CD14-positive monocyte (primary cell): ENCODE measurements around the gene ESRP2. TPM values are rescaled to one million over a fixed set of nuclear protein-coding genes. Genes with fewer than 3 reads are reported as not detected.

Source experiments
- DNase-seq, 3 donors: peaks; one replicate each; pipeline ENCODE4 v3.0.0-alpha.2; 2011 to 2022
- H2AFZ ChIP-seq: 2 replicates; pipeline ENCODE4 v1.6.0; 2012; ENCODE audit warnings: mild to moderate bottlenecking, low read depth, low read length, inconsistent platforms; ENCODE audit not compliant: insufficient read depth, poor library complexity, severe bottlenecking
- H3K27ac ChIP-seq, 2 donors: 1 replicate in 1 of 2; 2 replicates in 1 of 2; pipeline ENCODE4 v1.5.1; 2012 to 2013; ENCODE audit warnings: low read length in 2 of 2, control low read depth in 1 of 2, inconsistent platforms in 1 of 2, low read depth in 1 of 2, mild to moderate bottlenecking in 1 of 2
- H3K27me3 ChIP-seq, 2 donors: one replicate each; pipeline versions ENCODE4 v1.6.0 to v1.6.1; 2011 to 2013; ENCODE audit warnings: low read length in 2 of 2; ENCODE audit not compliant: control insufficient read depth in 2 of 2, insufficient read depth in 2 of 2
- H3K36me3 ChIP-seq, 2 donors: replicated peaks in 1 of 2; 1 replicate in 1 of 2; 2 replicates in 1 of 2; pipeline versions ENCODE4 v1.5.1 to v1.6.1; 2012 to 2013; ENCODE audit warnings: low read length in 2 of 2, control low read depth in 1 of 2, inconsistent platforms in 1 of 2, mild to moderate bottlenecking in 1 of 2; ENCODE audit not compliant: insufficient read depth in 2 of 2, control insufficient read depth in 1 of 2
- H3K4me1 ChIP-seq, 2 donors: 1 replicate in 1 of 2; 2 replicates in 1 of 2; pipeline versions ENCODE4 v1.5.1 to v1.6.1; 2012 to 2013; ENCODE audit warnings: low read length in 2 of 2, control low read depth in 1 of 2, inconsistent platforms in 1 of 2, mild to moderate bottlenecking in 1 of 2, moderate library complexity in 1 of 2; ENCODE audit not compliant: insufficient read depth in 2 of 2, control insufficient read depth in 1 of 2
- H3K4me2 ChIP-seq: replicated peaks from 2 replicates; pipeline ENCODE3; 2012; ENCODE audit warnings: low read length, moderate library complexity, mild to moderate bottlenecking; ENCODE audit not compliant: poor library complexity, severe bottlenecking; ENCODE audit errors: extremely low read depth
- H3K4me3 ChIP-seq, 3 experiments: fragments of 200-600 bp in 1 of 3; sonication (generic) in 1 of 3; replicated peaks in 1 of 3; 1 replicate in 2 of 3; 2 replicates in 1 of 3; pipeline ENCODE4 v1.5.1; 2011 to 2013; ENCODE audit warnings: low read length in 3 of 3, mild to moderate bottlenecking in 3 of 3, control low read depth in 2 of 3, low read depth in 2 of 3, inconsistent platforms in 1 of 3, moderate library complexity in 1 of 3
- H3K79me2 ChIP-seq: 2 replicates; pipeline ENCODE4 v1.6.0; 2012; ENCODE audit warnings: mild to moderate bottlenecking, control low read depth, inconsistent platforms, low read length, moderate library complexity; ENCODE audit not compliant: insufficient read depth
- H3K9ac ChIP-seq: 2 replicates; pipeline ENCODE4 v1.6.0; 2017; ENCODE audit warnings: low read length, mild to moderate bottlenecking; ENCODE audit not compliant: insufficient read depth, poor library complexity, severe bottlenecking
- H3K9me3 ChIP-seq, 2 donors: replicated peaks in 1 of 2; 1 replicate in 1 of 2; 2 replicates in 1 of 2; pipeline versions ENCODE4 v1.5.1 to v1.6.1; 2012 to 2013; ENCODE audit warnings: low read length in 2 of 2, control low read depth in 1 of 2; ENCODE audit not compliant: control insufficient read depth in 1 of 2, insufficient read depth in 1 of 2
- H4K20me1 ChIP-seq: 2 replicates; pipeline ENCODE4 v1.6.0; 2012; ENCODE audit warnings: mild to moderate bottlenecking, low read length, control low read depth, moderate library complexity; ENCODE audit not compliant: insufficient read depth
- H3K27ac Mint-ChIP-seq, 7 donors: one replicate each; pipeline ENCODE4 v1.8.0; 2020; ENCODE audit warnings: mild to moderate bottlenecking in 7 of 7, mixed read lengths in 7 of 7, moderate library complexity in 6 of 7, inconsistent platforms in 2 of 7
- H3K27me3 Mint-ChIP-seq, 3 donors: one replicate each; pipeline ENCODE4 v1.8.0; 2021 to 2022; ENCODE audit warnings: low read depth in 3 of 3, mild to moderate bottlenecking in 3 of 3, mixed read lengths in 3 of 3, moderate library complexity in 3 of 3, inconsistent platforms in 1 of 3
- H3K36me3 Mint-ChIP-seq, 2 donors: one replicate each; pipeline ENCODE4 v1.8.0; 2020; ENCODE audit warnings: mixed read lengths in 2 of 2, inconsistent platforms in 1 of 2, mild to moderate bottlenecking in 1 of 2
- H3K4me1 Mint-ChIP-seq: one replicate; pipeline ENCODE4 v1.8.0; 2020; ENCODE audit warnings: mild to moderate bottlenecking, mixed read lengths
- H3K4me3 Mint-ChIP-seq, 2 donors: one replicate each; pipeline ENCODE4 v1.8.0; 2020; ENCODE audit warnings: mild to moderate bottlenecking in 2 of 2, mixed read lengths in 2 of 2, moderate library complexity in 1 of 2
- H3K9me3 Mint-ChIP-seq, 7 donors: one replicate each; pipeline ENCODE4 v1.8.0; 2020 to 2022; ENCODE audit warnings: mixed read lengths in 7 of 7, mild to moderate bottlenecking in 6 of 7, moderate library complexity in 6 of 7, inconsistent platforms in 2 of 7
- WGBS: methylation state at CpG from one replicate; pipeline ENCODE4 v1.1.5; 2013; ENCODE audit warnings: missing lambda C conversion rate; ENCODE audit not compliant: insufficient coverage; 5-methylcytosine and 5-hydroxymethylcytosine counted together
- intact Hi-C, 2 donors: fragments of 100-400 bp; cut with micrococcal nuclease; formaldehyde crosslinking; loops; one replicate each; pipeline versions ENCODE4 v1.15.0 to v1.15.1; 2023
- polyA plus RNA-seq, 3 donors: library from polyadenylated mRNA; depleted of rRNA in 1 of 3; unstranded in 2 of 3; stranded (reverse) in 1 of 3; fragments of 300-500 nt in 2 of 3; fragments of >200 nt in 1 of 3; fragmentation: Illumina TruSeq in 2 of 3; gene quantifications; 1 replicate in 2 of 3; 2 replicates in 1 of 3; pipeline ENCODE4 v1.2.3, GENCODE V29; 2012 to 2021
- TF ChIP-seq, protein P1 (sequence below): fragments of 200-600 bp; IDR thresholded peaks from one replicate; pipeline ENCODE4 v1.8.0; 2022; ENCODE audit warnings: antibody characterized with exemption, mild to moderate bottlenecking

ESRP2 gene
- polyA plus RNA-seq, 3 donors, result not detected

DNA sequence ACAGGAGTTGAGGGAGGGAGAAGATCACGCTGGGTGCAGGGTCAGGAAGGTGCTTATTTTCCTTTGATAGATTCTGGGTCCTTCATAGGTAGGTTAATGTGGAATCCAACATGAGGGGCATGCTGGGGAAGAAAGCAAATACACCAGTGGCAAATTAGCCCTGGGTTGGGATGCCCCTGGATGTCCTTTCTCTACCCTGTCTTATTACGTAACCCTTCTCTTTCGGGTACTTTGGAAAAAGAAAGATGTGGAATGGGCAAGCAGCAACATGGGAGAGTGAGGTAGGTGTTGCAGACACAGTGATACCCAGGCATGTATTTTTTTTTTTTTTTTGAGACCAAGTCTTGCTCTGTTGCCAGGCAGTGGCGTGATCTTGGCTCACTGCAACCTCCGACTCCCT lies 37.5 kb upstream of the ESRP2 start:
- H3K36me3 Mint-ChIP-seq, result peaks cover 44 to 72% of the 10 kb centered on the region in 2 donors
- no peak overlapping the region for H2AFZ ChIP-seq
- H3K9me3 ChIP-seq, result no peaks in the 10 kb centered on the region
- no peak overlapping the region for H3K27ac Mint-ChIP-seq
- H4K20me1 ChIP-seq, result peaks cover 57% of the 10 kb centered on the region
- H3K27me3 ChIP-seq, result no peaks in the 10 kb centered on the region
- H3K36me3 ChIP-seq, result peaks cover 12 to 63% of the 10 kb centered on the region in 2 donors
- H3K4me1 ChIP-seq, result no peaks in the 10 kb centered on the region
- no peak for DNase-seq
- intact Hi-C loops, result no loop called here
- 93% methylated on average over 2 of the region's 5 CpGs for WGBS
- H3K27ac ChIP-seq, result no peak overlapping the region
- H3K9ac ChIP-seq, result no peak overlapping the region
- H3K4me1 Mint-ChIP-seq, result peaks cover 6% of the 10 kb centered on the region
- no peak overlapping the region for H3K4me3 Mint-ChIP-seq
- TF ChIP-seq, protein P1, sequence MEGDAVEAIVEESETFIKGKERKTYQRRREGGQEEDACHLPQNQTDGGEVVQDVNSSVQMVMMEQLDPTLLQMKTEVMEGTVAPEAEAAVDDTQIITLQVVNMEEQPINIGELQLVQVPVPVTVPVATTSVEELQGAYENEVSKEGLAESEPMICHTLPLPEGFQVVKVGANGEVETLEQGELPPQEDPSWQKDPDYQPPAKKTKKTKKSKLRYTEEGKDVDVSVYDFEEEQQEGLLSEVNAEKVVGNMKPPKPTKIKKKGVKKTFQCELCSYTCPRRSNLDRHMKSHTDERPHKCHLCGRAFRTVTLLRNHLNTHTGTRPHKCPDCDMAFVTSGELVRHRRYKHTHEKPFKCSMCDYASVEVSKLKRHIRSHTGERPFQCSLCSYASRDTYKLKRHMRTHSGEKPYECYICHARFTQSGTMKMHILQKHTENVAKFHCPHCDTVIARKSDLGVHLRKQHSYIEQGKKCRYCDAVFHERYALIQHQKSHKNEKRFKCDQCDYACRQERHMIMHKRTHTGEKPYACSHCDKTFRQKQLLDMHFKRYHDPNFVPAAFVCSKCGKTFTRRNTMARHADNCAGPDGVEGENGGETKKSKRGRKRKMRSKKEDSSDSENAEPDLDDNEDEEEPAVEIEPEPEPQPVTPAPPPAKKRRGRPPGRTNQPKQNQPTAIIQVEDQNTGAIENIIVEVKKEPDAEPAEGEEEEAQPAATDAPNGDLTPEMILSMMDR, result no peak
- peaks cover 0 to 1% (median 0%) of the 10 kb centered on the region in 3 donors for H3K27me3 Mint-ChIP-seq
- peaks cover 50% of the 10 kb centered on the region for H3K79me2 ChIP-seq
- H3K4me2 ChIP-seq, result no peak overlapping the region
- no peak overlapping the region for H3K4me3 ChIP-seq
- no peaks in the 10 kb centered on the region for H3K9me3 Mint-ChIP-seq

DNA sequence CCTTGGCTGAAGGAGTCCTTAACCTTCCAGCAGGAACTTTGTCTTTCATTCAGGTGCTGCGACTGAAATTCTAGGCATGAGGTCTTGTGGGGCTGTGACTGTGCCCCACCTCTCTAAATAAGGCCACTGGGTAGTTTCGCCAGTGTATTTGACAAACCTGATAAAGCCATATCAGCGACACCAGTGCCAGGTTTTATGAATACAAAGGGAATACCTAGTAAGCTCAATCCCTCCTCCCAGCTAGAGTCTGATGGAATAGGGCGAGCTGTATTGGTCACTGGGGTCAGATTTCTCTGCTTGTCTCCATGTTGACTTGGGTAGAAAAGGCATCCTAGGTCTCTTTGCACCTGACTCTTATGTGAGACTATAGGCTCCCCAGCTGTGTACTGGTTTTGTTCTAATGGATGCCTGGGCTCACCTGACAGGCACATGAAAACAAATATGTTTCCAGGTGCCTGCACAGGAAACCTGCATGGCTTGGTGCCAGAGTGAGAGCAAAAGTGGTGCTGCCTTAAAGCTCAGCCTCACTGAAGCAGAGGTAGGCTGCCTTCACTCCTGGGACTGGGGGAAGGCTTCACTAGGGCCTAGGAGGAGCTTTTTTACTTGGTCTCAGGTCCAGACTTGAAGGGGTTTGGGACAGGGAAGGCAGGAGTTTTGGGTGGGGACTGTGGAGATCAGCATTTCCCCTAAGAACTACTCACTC lies 36.7 kb upstream of the ESRP2 start:
- H3K4me1 Mint-ChIP-seq, result peaks cover 8% of the 10 kb centered on the region
- no peaks in the 10 kb centered on the region for H3K9me3 Mint-ChIP-seq
- H2AFZ ChIP-seq, result no peak overlapping the region
- no peak for DNase-seq
- whole genome bisulfite sequencing, result no CpG with 5 or more reads among the region's 4 CpGs
- no peak overlapping the region for H3K4me3 ChIP-seq
- no peak overlapping the region for H3K4me3 Mint-ChIP-seq
- peak overlapping the region in 2 of 7 donors; percentile 48 to 58 for H3K27ac Mint-ChIP-seq
- no peaks in the 10 kb centered on the region for H3K9me3 ChIP-seq
- intact Hi-C loops, result no loop called here
- H3K27me3 ChIP-seq, result no peaks in the 10 kb centered on the region
- no peak overlapping the region for H3K9ac ChIP-seq
- peaks cover 14 to 70% of the 10 kb centered on the region in 2 donors for H3K36me3 ChIP-seq
- H3K4me2 ChIP-seq, result no peak overlapping the region
- no peaks in the 10 kb centered on the region for H3K4me1 ChIP-seq
- peaks cover 48 to 73% of the 10 kb centered on the region in 2 donors for H3K36me3 Mint-ChIP-seq
- H3K79me2 ChIP-seq, result peaks cover 58% of the 10 kb centered on the region
- H3K27ac ChIP-seq, result no peak overlapping the region
- TF ChIP-seq, protein P1, result no peak
- peaks cover 65% of the 10 kb centered on the region for H4K20me1 ChIP-seq
- peaks cover 0 to 1% (median 0%) of the 10 kb centered on the region in 3 donors for H3K27me3 Mint-ChIP-seq
